Esophagus muscularis mucosa (tissue), 3 donors: ENCODE measurements around the gene MAP3K15.

Experiments
- CTCF ChIP-seq, 3 experiments: fragments of 200-600 bp in 2 of 3; fragments of 450-650 bp in 1 of 3; sonication (generic) in 2 of 3; IDR thresholded peaks; one replicate each; pipeline ENCODE4 v1.5.1; 2017 to 2019; ENCODE audit warnings: antibody characterized with exemption in 3 of 3, mild to moderate bottlenecking in 2 of 3, moderate library complexity in 1 of 3
- POLR2A ChIP-seq: fragments of 450-650 bp; IDR thresholded peaks from one replicate; pipeline ENCODE4 v1.6.1; 2017; ENCODE audit warnings: antibody characterized with exemption, moderate library complexity, mild to moderate bottlenecking, low read depth

GRCh38 chrX:19563327-19563726 lies 48.0 kb upstream of the MAP3K15 start:
- TF ChIP-seq CTCF (IDR thresholded peaks at IDR 0.05) (no peak), POLR2A (no peak)
